HS-27A (cell line): ENCODE measurements around the gene OPRD1.
A peak's percentile ranks its signal among the peaks of the same experiment; 100 is the strongest.

Experiments
- DNase-seq: peaks from one replicate; pipeline ENCODE4 v3.0.0-alpha.2; 2012; ENCODE audit warnings: low read depth, missing footprints

Gene OPRD1

GRCh38 chr1:28885472-28885877 is 73.5 kb downstream of the OPRD1 start:
- no peak for DNase-seq

DNA sequence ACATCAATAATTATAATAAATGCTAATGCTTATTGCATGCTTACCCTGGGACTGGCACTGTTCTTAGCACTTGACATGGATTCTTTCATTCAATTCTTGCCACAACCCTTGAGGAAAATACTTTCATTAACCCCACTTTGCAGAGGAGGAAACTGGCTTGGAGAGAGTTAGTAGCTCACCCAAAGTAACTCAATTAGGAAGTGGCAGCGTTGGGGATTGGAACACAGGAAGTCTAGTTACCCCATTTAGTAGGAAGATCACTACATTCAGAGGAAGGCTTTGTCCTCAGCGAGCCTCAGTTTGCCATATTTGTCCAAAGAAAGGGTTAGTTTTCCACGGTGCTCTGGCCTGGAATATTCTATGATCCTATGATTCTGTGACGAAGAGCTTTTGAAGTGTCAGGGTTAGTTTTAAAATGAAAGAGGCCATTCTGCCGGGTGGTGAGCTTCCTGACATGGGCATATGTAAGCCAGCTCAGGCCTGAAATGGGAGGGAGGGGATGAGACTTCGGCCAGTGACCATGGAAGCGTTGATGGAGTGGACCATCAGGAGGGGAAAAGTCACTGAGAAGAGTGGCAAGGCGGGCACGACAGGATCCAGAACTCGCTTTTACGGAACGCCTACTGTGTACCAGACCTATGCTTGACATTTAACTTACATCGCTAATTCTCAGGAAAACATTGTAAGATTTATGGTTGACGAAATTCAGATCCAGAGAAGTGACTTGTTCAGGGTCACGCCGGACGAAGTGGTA is 74.2 kb downstream of the OPRD1 start:
- no peak for DNase-seq

DNA sequence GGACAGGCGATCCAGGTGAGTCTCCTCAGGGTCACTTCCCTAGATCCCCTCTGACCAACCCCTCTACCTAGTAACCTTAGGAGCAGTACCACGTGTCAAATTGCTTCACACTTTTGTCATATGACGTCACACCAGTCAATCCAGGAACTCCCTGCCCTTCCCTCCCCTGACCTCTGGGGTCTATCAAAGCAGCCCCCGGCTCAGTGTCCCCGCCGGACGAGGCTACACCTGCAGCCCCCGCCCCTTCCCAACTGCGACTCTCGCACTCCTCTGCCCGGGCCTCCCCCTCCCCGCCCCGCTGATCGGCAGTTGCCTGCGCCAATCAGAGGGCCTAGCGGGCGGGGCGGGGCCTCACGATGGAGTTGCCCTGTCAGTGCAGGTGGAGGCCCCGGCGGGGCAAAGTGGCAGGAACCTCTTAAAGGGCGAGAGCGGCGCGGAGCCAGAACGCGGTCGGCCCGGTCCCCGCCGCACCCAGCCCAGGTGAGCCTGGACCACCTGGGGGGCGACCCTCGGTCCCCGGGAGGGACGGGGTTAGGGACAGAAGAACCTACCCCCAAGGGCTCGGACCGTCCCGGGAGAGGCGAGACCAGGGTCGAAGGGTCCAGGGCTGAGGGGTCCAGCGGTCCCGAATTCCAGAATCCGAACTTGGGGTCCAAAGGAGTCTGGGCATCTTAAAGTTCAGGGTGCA is 74.9 kb downstream of the OPRD1 start:
- peak; percentile 56 for DNase-seq

DNA sequence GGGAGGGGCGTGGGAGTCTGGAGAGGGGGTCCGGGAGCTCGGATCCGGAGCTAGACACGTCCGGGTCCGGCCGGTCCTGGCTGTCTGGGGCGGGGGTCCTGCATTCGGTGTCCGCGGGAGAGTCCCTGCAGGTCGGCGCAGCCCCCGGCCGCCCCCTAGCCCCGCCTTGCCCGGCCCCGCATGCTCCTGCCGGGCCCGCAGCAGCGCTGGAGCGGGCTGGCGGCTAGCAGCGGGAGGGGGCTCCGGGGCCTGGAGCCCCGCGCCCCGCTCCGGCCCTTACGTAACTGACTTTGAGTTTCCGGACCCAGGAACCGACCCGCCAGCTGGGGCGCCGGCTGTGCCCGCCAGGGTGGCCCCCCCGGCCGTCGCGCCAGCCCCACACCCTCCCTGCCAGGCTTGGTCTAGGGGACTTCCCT is 75.5 kb downstream of the OPRD1 start:
- DNase-seq, result no peak

GRCh38 chr1:28887835-28888682 is 76.1 kb downstream of the OPRD1 start:
- no peak for DNase-seq

- DNase-seq, result no peak
These were observed 76.9 kb downstream of the OPRD1 start for GRCh38 chr1:28888915-28889314.

GRCh38 chr1:28889357-28889756 is 77.4 kb downstream of the OPRD1 start:
- no peak for DNase-seq

GRCh38 chr1:28890435-28890834 is 78.5 kb downstream of the OPRD1 start:
- DNase-seq, result no peak

DNA sequence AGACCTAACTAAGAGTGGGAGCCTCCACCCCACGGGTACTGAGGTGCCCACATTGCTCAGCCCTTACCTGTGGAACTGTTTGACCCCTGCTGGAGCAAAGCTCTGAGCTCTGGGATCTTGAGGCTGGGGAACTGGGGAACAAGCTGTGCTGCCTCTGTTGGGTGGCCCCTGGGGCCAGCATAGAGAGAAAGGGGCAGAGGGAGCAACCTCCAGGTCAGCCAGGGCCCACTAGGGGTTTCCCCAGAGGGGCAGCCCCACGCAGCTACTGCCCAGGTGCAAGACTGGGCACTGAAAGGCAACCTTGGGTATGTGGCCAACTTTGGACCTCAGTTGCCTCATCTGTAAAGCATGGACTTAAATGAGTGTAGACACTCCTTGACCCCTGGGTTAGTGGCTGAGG is 78.9 kb downstream of the OPRD1 start:
- DNase-seq, result no peak

GRCh38 chr1:28891256-28891655 is 79.3 kb downstream of the OPRD1 start:
- DNase-seq, result no peak

- no peak for DNase-seq
These were observed 81.6 kb downstream of the OPRD1 start for GRCh38 chr1:28893403-28894102.

DNA sequence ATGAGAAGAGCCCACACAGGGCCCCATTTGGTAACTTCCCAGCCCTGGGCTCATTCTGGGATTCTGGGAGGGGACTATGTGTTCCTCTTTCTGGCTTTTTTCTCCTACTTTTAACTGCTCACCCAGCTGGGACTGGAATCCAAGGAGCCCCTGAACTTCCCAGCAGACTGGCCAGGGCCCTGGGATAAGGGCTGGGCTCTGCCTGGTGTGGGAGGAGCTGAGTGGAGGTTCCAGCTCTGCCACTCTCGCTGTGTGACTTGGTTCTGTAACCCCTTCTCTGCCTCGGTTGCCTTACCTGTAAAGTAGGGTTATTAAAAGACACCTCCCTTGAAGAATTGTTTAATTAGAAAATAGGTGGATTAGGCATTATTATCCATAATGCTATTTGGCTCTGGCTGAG is 82.8 kb downstream of the OPRD1 start:
- DNase-seq, result no peak

GRCh38 chr1:28895896-28896608 is 84.1 kb downstream of the OPRD1 start:
- no peak for DNase-seq

GRCh38 chr1:28896609-28896986 is 84.6 kb downstream of the OPRD1 start:
- no peak for DNase-seq

GRCh38 chr1:28897789-28898188 is 85.8 kb downstream of the OPRD1 start:
- DNase-seq, result no peak

GRCh38 chr1:28898405-28898881 is 86.5 kb downstream of the OPRD1 start:
- DNase-seq, result no peak

DNA sequence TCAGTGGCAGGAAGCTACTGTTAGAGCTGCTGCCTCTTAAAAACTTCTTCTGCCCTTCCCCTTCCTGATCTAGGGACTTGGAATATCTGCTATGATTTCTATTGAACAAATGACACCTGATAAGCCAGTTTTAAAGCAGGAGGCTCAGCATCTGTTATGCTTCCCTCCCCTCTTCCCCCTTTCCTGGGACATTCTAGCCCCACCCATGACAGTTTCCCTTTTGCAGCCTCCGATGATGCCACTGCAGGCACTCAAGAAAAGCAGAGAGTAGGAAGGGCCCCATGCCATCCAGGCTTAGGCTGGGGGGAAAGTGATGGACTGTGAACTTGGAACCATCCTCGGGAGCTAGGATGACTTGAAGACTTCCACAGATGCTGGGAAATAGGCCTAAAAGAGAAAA is 87.3 kb downstream of the OPRD1 start:
- DNase-seq, result no peak

GRCh38 chr1:28900562-28900961 is 88.6 kb downstream of the OPRD1 start:
- DNase-seq, result no peak

DNA sequence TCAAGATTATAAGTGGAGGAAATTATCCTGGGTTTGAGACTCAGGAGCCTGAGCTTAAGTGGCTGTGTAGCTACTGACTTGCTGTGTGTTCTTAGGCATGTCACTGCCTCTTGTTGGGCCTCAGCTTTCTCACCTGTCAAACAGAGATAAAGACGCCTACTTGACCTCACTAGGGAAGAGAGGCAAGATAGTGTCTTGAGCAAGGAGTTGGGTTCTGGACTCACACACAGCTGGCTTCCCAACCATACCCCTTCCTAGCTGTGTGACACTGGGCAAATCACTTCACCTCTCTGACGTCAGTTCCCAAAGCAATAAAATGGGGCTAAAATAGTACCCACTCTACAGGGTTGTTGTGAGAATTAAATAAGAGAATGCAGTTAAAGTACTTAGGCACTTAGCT is 90.8 kb downstream of the OPRD1 start:
- DNase-seq, result no peak

DNA sequence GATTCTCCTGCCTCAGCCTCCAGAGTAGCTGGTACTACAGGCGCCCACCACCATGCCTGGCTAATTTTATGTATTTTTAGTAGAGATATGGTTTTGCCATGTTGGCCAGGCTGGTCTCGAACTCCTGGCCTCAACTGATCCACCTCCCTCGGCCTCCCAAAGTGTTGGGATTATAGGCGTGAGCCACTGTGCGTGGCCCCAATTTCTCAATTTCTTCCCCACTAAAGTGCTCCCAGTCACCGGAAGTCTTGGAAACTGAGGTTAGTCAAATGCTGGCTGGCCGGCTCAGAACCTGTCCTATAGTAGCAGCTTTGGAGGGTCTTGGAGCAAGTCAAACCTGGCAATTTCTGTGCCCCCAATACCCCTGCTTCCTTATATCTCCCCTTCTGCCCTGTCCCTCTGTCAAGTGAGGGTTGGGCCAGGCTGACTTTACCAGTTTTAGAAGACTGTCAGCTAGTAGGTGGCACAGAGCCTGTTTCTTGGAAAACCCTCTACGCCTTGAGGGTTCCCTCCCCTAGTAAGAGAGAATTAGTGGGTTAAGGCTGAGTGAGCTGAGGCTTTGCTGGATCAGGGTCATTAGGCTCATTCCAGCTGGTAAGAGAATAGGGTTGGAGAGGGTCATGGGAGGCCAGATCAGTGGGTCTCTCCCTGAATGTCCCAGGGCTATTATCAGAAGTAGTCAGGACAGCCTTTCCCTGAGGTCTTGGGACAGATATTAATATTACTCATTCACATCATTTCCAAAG is 94.1 kb downstream of the OPRD1 start:
- DNase-seq, result no peak

DNA sequence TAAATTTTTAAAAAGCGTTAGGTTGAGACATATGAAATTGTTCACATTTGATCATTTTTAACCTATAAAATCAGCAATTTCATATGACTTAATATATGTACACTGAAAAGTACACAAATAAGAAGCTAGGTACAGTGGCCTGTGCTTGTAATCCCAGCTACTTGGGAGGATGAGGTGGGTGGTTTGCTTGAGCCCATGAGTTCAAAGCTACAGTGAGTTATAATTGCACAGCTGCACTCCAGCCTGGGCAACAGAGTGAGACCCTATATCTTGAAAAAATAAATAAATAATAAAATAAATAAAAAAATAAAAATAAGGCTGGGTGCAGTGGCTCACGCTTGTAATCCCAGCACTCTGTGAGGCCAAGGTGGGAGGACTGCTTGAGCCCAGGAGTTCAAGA is 97.2 kb downstream of the OPRD1 start:
- no peak for DNase-seq
